ENCODE data around the gene CDYL.
A peak's percentile ranks its signal among the peaks of the same experiment; 100 is the strongest.

CDYL gene

DNA sequence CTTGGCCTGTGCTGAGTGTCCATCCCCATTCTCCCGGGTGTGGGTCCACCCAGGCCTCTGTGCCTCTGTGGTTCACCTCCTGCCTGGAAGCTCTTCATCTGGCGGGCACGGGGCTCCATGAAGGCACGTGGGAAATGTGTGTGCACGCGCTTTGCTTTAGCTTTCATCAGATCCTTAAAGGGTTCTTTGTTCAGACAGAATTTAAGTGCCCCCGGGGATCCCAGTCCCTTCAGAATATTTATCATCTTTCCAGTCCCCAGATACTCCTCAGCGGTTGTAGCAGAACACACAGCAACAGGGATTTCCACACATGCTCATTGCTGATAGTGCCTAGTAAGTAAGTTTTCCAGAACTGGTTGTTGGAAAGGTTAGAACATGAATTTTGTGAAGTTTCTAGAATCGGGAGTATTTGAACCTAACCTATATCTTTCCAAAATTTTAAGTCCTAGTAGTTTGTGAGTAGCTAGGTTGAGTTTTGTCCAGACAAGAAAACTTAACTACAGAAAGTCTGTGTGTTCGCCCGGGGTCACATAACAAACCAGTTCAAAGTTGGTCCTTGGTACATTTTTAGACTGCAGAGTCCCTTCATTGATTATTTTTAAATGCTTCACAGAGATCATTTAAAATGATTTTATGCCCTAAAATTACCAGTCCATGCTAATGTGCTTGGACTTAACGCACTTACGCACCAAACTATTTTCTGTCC, 159.9 kb downstream of the CDYL start:
- FAIRE-seq: no peak
- TF ChIP-seq POLR2AphosphoS5 (IDR thresholded peaks at IDR 0.05; ENCODE audit: low read depth, low read length): no peak

DNA sequence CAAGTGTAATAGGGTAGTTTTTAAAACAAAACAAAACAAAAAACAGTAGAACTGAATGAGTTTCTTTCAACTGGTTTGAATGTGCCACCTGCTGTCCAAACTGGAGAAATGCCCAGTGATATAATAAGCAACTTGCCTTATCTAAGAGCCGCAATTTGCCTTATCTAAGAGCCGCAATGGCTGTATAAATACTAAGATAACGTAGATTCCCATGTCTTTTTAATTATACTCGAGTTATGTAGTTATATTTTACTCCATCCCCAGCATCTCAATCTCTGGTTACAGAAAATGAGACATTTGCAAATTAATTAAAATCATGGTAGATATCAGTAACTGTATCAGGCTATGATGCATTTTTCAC, 160.5 kb downstream of the CDYL start:
- FAIRE-seq (no peak), DNase-seq (ENCODE audit: insufficient read length) (no peak)
- TF ChIP-seq POLR2AphosphoS5 (IDR thresholded peaks at IDR 0.05; ENCODE audit: low read depth, low read length) (no peak), POLR2A (IDR thresholded peaks at IDR 0.05; ENCODE audit: low read depth, low read length) (no peak), TAF1 (IDR thresholded peaks at IDR 0.05; ENCODE audit: borderline replicate concordance, low read depth, low read length) (no peak)

More for the DNA sequence above, 159.9 kb downstream of the CDYL start:
- DNase-seq (ENCODE audit: insufficient read length): no peak

DNA sequence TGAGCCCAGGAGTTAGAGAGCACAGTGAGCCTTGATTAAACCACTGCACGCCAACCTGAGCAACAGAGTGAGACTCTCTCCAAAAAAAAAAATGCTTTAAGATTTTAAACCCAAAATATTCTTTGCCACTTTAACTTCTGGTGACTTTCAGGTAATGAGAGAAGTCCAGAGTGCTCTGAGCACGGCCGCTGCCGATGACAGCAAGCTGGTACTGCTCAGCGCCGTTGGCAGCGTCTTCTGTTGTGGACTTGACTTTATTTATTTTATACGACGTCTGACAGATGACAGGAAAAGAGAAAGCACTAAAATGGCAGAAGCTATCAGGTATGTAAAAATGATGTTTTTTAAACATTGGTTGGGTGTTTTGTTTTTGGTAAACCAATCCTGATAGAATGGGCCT, 161.2 kb downstream of the CDYL start:
- FAIRE-seq (no peak), DNase-seq (ENCODE audit: insufficient read length) (no peak)
- TF ChIP-seq TAF1 (IDR thresholded peaks at IDR 0.05; ENCODE audit: borderline replicate concordance, low read depth, low read length) (no peak), POLR2A (IDR thresholded peaks at IDR 0.05; ENCODE audit: low read depth, low read length) (no peak), POLR2AphosphoS5 (IDR thresholded peaks at IDR 0.05; ENCODE audit: low read depth, low read length) (no peak)

DNA sequence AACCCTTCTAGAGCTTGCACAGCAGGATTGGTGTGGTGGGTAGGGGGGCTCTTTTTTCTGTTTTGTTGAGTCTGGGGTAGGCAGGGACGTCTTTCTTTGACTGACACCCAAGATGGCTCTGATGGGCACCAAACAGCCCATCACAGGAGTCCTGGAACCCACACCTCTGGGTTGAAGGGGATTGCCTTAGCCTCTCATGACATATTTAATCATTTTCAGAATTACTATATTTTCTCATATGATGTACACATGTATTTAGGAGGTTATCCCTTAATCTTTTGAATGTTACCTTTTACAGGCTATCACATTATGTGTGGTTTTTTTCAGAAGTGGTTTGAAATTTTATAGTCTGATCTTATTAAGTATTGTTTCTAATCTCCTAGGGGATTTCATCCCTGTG, 163.0 kb downstream of the CDYL start:
- no peak for DNase-seq (ENCODE audit: insufficient read length)
- FAIRE-seq: no peak
- TF ChIP-seq TAF1 (IDR thresholded peaks at IDR 0.05; ENCODE audit: borderline replicate concordance, low read depth, low read length) (no peak), POLR2A (IDR thresholded peaks at IDR 0.05; ENCODE audit: low read depth, low read length) (no peak), POLR2AphosphoS5 (IDR thresholded peaks at IDR 0.05; ENCODE audit: low read depth, low read length) (no peak)

DNA sequence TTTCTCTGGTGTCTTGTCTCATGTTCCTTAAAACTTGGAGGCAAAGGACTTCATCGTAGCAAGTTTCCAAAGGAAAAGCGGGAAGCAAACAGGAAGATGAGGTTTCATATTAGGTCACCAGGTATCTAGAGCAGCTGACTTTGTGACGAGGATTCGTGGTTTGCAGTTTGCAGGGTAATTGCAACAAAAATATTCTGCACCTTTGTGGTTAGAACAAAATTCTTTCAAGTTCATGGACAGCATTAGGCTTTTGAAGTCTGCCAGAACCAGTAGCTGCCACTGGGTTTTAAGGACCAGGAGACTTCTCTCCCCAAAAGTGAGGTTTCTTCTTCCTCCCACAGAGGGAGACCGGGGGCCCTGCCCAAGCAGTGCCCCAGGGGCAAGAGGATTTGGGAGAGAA, 164.2 kb downstream of the CDYL start:
- FAIRE-seq (no peak), DNase-seq (ENCODE audit: insufficient read length) (no peak)
- TF ChIP-seq POLR2AphosphoS5 (IDR thresholded peaks at IDR 0.05; ENCODE audit: low read depth, low read length) (no peak), POLR2A (IDR thresholded peaks at IDR 0.05; ENCODE audit: low read depth, low read length) (no peak), TAF1 (IDR thresholded peaks at IDR 0.05; ENCODE audit: borderline replicate concordance, low read depth, low read length) (no peak)

DNA sequence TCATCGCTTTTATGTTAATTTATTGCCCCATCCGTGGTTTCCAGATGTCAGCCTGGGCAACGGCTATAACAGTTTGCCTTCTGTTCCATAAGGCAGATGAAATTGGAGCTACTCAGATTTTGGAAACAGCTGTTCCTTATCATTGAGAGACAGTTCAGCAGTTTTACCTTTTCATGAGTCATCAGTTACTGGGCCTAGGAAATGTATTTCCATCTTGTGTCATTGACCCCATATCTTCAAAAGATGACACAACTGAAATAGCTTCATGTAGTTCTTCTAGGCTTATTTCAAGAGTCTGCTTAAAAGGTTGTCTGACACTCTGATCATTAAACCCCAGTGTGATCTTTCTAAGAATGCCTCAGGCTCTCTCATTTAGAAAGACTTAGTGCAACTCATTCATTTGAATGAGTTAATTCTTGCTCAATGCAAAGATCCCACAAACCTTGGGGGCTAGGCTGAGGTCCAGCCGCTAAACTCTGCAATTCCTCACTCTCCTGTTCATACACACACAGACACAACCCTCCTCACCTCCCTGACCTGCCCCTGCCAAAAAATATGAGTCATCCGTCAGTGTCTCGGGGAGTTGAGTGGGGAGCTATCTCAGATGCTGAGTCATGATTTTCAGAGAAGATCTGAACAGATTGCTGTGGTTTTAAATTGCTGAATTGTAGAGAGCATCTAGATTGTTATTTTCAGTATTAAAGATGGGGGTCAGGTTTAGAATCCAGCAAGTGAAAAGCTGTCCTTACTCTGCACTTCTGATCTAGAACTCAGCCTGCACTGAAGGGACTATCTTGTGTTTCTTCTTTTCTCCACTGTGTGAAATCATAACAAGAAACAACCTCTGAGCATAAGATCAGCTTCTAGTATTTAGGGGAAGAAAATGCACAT, 165.8 kb downstream of the CDYL start:
- FAIRE-seq: peak; percentile 30
- TF ChIP-seq TAF1 (IDR thresholded peaks at IDR 0.05; ENCODE audit: borderline replicate concordance, low read depth, low read length) (no peak), POLR2AphosphoS5 (IDR thresholded peaks at IDR 0.05; ENCODE audit: low read depth, low read length) (no peak), POLR2A (IDR thresholded peaks at IDR 0.05; ENCODE audit: low read depth, low read length) (no peak)

DNA sequence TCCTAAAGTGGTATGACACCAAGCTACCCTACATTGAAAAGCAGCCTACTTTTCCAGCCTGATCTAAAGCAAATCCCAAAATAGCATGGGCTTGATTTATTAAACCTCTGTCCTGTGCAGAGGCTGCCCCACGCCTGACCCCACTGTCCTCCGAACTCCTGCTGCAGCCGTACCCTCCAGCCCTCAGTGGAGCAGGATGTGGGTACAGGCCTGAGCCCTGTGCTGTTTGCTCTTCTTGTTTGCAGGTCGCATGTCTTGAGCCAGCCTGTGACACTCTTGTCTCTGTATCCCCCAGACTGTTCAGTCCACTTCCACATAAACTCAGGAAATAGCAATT, 166.4 kb downstream of the CDYL start:
- DNase-seq (ENCODE audit: insufficient read length) (no peak), FAIRE-seq (no peak)
- TF ChIP-seq POLR2A (IDR thresholded peaks at IDR 0.05; ENCODE audit: low read depth, low read length): no peak
- TF ChIP-seq POLR2AphosphoS5 (IDR thresholded peaks at IDR 0.05; ENCODE audit: low read depth, low read length): no peak
- no peak for TF ChIP-seq TAF1 (IDR thresholded peaks at IDR 0.05; ENCODE audit: borderline replicate concordance, low read depth, low read length)

More for the DNA sequence above, 165.8 kb downstream of the CDYL start:
- DNase-seq (ENCODE audit: insufficient read length): no peak

DNA sequence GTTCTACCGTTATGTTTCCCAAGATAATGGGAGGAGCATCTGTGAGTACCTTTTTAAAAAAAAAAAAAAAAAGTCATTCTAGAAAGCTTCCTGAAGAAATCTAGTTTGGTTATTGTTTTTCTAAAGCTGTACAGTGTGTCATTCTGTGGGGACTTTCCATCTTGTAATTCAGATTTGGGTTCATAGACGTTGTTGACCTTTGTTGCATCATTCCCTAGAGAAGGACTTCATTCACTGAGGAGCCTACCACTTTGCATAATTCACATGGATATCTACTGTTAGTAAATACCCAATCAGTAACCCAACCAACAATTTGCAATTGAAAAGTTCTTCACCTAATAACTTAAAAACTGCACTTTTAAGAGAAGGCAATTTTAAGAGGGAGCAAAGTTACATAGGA, 167.5 kb downstream of the CDYL start:
- FAIRE-seq (no peak), DNase-seq (ENCODE audit: insufficient read length) (no peak)
- TF ChIP-seq POLR2AphosphoS5 (IDR thresholded peaks at IDR 0.05; ENCODE audit: low read depth, low read length) (no peak), TAF1 (IDR thresholded peaks at IDR 0.05; ENCODE audit: borderline replicate concordance, low read depth, low read length) (no peak), POLR2A (IDR thresholded peaks at IDR 0.05; ENCODE audit: low read depth, low read length) (no peak)

DNA sequence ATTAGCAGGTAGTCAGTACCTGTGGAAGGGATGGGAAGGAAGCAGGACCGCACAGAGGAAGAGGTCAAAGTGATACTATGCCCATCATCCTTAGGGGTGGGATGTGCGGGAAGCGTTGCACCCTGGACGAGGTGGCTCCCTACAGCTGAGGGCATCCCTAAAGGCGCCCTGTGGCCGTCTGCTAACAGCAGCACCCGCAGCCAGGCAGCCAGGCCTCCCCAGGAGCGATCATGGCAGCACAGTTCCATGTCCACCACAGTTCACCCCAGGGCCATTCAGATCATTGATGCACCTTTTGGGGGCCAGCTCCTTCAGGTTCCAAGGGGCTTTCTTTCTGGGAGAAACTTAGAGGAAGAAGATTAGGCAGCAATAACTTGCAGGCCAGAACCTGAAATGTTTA, 168.1 kb downstream of the CDYL start:
- DNase-seq (ENCODE audit: insufficient read length) (no peak), FAIRE-seq (no peak)
- TF ChIP-seq POLR2A (IDR thresholded peaks at IDR 0.05; ENCODE audit: low read depth, low read length) (no peak), TAF1 (IDR thresholded peaks at IDR 0.05; ENCODE audit: borderline replicate concordance, low read depth, low read length) (no peak), POLR2AphosphoS5 (IDR thresholded peaks at IDR 0.05; ENCODE audit: low read depth, low read length) (no peak)

DNA sequence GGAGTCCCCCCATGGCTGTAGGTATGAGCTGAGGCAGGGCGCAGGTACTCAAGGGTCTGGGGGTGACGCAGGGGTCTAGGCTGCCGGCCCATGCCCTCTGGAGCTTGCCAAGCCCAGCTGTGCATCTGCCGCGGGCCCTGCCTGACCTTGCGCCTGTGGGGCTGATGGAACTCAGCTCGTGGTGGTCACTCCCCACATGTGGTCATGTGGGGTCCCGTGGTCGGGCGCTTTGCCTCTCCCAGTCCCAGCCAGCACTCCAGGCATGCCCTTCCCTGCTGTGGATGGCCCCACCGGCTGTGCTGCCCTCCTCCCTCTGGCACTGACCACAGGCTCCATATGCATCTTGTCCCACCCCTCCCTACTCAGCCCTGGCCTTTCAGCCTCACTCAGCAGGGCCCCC, 170.3 kb downstream of the CDYL start:
- TF ChIP-seq POLR2A (IDR thresholded peaks at IDR 0.05; ENCODE audit: low read depth, low read length) (no peak), POLR2AphosphoS5 (IDR thresholded peaks at IDR 0.05; ENCODE audit: low read depth, low read length) (no peak), TAF1 (IDR thresholded peaks at IDR 0.05; ENCODE audit: borderline replicate concordance, low read depth, low read length) (no peak)
- FAIRE-seq (no peak), DNase-seq (ENCODE audit: insufficient read length) (no peak)

DNA sequence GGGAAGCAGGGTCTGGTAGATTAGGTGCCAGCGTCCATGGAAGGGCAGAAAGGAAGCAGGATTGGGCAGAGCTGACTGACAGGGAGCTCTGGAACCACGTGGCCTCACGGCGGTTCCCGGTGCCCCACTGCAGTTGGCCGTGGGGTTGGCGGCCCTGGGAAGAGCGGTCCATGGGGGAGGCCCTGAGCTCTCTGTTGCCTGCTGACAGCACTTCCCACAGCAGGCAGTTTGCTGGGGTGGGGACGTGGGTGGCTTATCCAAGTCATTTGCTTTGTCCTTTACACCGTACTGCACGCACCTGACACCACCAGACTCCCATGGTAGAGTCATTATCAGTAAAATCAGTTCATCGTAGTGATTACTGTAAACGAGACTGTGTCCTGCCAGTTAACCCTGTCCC, 171.5 kb downstream of the CDYL start:
- TF ChIP-seq TAF1 (IDR thresholded peaks at IDR 0.05; ENCODE audit: borderline replicate concordance, low read depth, low read length) (no peak), POLR2A (IDR thresholded peaks at IDR 0.05; ENCODE audit: low read depth, low read length) (no peak), POLR2AphosphoS5 (IDR thresholded peaks at IDR 0.05; ENCODE audit: low read depth, low read length) (no peak)
- no peak for DNase-seq (ENCODE audit: insufficient read length)
- no peak for FAIRE-seq
